Activated CD8-positive, alpha-beta memory T cell treated with anti-CD3 and anti-CD28 coated beads for 48 hours (primary cell): ENCODE results near the gene MCCC1.
"Not testable (repeated sequence)": the region's sequence is repeated elsewhere in the genome, so short reads cannot be mapped to it uniquely, and the experiment has no call there.

Experiments
- DNase-seq, 3 experiments: peaks; one replicate each; pipeline ENCODE4 v3.0.0-alpha.2; 2020; ENCODE audit warnings: low read depth in 2 of 3, low spot score in 2 of 3

MCCC1 gene

DNA sequence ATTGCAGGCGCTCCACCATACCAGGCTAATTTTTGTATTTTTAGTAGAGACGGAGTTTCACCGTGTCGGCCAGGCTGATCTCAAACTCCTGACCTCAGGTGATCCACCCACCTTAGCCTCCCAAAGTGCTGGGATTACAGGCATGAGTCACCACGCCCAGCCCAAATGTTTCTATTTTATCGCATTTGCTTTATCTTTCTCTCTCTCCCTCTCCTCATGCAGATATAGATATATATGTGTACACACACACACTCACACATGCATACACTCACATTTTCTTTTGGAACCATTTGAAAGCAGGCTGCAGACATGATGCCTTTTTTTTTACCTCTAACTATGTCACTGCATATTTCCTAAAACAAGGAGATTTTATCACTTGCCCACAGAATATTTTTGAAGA is 7.3 kb upstream of the MCCC1 start:
- DNase-seq: no peak

DNA sequence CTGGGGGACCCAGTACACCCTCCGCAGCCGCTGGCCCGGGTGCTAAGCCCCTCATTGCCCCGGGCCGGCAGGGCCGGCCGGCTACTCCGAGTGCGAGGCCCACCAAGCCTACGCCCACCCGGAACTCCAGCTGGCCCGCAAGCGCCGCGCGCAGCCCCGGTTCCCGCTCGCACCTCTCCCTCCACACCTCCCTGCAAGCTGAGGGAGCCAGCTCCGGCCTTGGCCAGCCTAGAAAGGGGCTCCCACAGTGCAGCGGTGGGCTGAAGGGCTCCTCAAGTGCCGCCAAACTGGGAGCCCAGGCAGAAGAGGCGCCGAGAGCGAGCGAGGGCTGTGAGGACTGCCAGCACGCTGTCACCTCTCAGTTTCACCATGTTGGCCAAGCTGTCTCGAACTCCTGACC is 4.7 kb upstream of the MCCC1 start:
- not testable (repeated sequence) for DNase-seq

DNA sequence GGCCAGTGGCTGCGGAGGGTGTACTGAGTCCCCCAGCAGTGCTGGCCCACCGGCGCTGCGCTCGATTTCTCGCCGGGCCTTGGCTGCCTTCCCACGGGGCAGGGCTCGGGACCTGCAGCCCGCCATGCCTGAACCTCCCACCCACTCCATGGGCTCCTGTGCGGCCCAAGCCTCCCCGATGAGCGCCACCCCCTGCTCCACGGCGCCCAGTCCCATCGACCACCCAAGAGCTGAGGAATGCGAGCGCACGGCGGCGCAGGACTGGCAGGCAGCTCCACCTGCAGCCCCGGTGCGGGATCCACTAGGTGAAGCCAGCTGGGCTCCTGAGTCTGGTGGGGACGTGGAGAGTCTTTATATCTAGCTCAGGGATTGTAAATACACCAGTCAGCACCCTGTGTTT is 1.7 kb upstream of the MCCC1 start:
- DNase-seq: not testable (repeated sequence)

DNA sequence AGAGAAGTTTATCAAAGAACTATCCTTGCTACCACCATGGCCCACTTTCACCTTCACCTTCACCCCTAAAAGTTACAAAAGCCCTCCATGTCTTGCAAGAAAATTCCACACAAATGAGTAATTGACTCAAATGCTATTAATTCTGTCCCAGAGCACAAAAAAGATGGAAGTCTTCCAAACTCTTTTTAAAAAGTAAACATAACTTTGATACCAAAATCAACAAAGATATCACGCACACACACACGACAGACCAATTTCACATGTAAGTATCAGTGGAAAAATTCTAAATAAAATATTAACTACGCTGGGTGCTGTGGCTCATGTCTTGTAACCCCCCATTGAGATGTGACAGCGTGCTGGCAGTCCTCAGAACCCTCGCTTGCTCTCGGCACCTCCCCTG is 1.1 kb upstream of the MCCC1 start:
- DNase-seq: no peak

DNA sequence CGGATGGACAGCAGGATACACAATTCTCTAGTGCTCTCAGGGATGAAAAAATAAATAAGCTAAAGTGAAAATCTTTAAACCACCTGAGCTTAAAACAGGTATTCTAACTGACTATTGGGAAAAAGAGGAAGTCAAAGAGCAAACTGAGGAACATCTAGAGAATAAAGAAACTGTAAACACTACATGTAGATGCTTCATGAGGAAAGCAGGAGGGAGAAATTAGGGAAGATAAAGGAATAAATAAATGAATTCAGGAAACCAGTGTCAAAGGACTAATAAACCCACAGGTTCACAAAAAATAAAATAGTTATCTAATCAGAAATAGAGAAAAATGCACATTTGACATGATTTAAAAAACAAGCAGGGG is 525 bp upstream of the MCCC1 start:
- DNase-seq: no peak

DNA sequence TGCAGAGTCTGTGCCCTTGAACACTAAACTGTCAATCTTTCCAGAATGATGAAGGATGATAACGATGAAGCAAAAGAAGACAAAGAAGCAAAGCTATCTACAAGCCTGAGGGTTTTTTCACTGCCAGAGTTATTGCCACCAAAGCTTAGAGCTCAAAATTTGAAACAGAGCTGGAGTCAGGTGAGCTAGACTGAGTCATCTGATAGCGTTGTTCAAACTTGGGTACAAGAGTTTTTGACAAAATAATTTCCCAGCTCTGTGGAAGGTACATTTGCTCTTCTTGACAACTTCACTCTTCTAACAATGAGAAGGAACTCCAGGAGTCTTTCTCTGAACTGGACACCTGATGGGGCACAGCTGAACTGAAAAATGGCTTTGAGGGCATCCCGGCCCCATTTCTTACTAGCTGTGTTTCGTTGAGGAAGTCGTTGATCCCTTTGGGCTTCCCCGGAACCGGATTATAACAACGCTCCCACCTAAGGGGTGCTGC is 715 bp downstream of the MCCC1 start:
- DNase-seq: peak in 1 of 3 experiments; percentile 28

DNA sequence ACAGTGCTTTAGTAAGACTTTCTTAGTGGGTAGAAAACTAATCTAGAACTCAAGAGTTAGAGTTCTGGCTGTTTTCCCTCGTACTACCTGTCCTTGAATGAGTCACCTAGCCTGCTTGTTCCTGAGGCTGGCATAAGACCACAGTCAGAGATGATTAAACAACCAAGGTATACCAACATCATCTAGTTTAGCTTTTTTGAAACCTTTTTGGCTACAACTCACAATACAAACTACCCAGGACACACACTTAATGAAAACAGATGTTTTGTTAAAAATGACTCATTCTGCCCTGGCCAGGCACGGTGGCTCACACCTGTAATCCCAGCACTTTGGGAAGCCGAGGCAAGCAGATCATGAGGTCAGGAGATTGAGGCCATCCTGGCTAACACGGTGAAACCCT is 4.6 kb downstream of the MCCC1 start:
- no peak for DNase-seq

DNA sequence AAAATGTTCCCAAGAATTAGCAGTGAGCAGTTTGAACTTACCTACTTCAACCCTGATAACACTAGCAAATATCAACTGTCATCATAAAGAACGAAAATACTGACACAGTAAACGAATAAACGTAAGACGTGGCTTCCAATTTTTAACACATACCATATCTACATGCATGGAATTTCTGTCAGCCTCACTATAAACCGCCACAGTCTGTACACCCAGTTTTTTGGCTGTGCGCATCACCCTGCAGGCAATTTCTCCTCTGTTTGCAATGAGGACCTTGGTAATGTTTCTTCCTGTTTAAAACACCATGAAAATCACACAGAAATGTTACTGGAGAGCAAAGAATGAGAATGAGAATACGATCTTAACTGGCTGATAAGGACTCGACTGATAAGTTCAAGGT is 7.0 kb downstream of the MCCC1 start:
- DNase-seq: no peak

DNA sequence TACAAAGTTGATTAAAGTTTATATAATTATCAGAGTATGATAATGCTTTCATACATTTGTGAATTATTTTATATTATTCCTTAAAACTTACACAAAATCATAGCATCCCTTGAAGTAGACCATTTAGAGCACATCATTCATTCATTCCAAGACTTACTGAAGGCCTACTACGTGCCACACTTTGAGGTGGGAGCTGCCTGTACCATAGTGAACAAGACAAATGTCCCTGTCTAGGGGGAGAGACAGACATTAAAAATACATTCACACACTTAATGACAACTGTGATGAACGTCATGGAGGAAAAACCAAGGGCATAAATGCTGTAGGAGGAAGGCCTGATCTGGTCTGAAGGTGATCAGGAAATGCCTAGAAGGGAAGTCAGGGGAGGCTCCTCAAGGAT is 12.1 kb downstream of the MCCC1 start:
- DNase-seq: no peak

DNA sequence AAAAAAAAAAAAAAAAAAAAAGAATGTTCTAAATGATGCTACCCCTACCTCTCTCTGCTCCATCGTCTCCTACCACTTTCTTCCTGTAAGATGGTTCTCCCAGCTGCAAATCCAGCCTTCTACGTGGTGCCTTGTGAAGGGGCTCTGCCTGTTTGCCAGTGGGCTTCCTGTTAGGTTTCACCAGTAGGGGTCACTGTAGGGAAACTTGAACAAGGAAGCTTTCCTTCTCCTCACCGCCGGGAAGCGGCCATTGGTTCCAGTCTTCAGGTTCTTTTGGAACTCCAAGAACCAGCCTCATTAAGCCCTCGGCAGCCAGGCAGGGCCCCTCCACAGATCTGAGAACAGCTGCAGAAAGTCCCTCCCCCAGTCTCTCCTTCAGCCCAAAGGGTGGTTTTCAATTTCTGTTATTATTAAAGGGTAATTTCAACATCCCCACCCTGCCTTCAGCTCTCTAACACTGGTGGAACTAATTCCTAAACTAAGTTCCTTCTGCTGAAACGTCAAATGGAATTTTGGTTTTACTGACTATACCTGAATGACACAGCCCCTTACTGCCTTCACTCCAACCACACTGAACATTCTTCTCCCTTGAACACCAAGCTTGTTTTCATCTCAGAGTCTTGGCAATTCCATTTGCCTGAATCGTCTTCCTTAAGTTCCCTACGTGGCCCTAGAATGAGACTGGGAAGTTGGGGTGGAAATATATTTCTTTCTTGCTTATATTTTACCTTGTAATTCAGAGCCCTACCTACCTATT is 13.5 kb downstream of the MCCC1 start:
- no peak for DNase-seq

DNA sequence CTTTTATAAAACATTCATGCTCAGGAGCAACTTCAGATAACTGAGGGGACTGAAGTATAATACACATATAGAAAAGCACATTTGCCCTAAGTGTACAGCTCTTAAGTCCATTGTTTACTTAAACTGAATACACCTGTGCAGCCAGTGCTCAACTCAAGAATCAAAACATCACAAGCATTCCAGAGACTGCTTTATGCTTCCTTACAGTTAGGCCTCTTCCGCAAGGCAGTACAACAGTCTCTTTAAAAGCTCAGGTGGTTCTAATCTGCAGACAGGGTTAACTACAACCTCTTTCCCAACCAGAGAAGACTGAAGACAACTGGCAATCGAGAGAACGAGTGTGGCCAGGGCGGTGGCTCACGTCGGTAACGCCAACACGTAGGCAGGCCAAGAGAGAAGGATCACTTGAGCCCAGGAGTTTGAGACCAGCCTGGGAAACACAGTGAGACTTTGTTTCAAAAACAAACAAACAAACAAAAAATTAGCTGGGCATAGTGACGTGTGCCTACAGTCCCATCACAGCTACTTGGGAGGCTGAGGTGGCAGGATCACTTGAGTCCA is 16.9 kb downstream of the MCCC1 start:
- DNase-seq: no peak

DNA sequence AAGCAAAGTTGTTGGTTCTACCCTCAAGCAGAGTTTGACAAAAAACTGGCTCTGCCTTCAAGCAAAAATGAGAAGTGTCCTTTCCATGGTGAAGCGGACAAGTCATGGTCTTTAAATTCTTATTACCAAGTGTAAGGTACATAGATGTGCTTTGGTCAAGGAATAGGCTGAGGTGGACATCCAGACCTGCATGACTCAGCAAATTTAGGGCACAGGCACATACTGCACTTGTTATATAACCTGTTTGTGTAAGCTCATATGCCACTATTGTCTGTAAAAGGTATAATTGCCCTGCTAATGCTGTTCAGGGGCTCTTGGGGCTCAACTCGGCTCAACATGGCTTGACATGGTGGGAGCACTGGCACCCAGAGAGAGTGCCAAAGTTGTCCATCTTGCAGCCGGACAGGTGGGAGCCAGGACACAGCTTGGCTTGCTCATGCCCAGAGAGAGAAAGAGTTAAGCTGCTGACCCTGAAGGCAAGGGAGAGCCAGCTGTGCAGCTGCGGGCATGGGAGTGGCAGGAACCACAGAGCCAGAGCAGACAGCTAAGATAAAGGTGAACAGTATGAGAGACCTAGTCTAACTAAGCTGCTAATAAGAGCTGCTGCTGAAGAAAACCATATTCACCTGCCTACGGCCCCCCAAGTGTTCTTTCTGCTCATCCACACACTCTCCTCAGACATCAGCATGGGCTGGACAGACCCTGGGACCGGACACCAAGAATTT is 17.7 kb downstream of the MCCC1 start:
- no peak for DNase-seq

DNA sequence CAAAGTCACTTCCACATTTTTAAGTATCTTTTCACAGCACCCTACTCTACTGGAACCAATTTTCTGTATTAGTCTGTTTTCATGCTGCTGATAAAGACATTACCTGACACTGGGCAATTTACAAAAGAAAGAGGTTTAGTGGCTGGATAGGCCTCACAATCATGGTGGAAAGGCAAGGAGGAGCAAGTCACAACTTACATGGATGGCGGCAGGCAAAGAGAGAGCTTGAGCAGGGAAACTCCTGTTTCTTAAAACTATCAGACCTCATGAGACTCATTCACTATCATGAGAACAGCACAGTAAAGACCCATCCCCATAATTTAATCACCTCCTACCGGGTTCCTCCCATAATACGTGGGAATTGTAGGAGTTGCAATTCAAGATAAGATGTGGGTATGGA is 18.7 kb downstream of the MCCC1 start:
- no peak for DNase-seq

DNA sequence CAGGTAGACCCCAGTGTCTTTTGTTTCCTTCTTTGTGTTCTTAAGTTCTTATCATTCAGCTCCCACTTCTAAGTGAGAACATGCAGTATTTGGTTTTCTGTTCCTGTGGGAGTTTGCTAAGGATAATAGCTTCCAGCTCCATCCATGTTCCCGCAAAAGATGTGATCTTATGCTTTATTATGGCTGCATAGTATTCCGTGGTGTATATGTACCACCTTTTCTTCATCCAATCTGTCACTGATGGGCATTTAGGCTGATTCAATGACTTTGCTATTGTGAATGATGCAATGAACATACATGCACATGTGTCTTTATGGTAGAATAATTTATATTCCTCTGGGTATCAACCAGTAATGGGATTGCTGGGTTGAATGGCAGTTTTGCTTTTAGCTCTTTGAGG is 24.4 kb downstream of the MCCC1 start:
- no peak for DNase-seq

DNA sequence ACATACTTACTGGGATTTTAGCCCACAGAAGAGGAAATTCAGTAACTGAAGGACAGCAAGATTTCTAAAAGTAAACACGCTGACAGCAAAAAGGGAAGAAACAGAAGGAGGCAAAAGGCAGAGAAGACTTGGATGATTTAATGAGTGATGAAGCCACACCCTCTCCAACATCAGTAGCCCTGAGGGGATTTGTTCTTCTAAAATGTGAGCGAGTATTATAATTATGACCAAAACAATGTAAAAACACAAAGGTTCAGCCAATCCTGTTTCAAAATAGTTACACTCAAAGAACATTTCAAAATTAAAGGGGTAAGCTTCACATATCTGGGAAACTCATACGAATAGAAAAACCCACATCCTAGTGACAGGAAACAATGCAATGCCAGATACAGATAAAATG is 25.0 kb downstream of the MCCC1 start:
- no peak for DNase-seq

DNA sequence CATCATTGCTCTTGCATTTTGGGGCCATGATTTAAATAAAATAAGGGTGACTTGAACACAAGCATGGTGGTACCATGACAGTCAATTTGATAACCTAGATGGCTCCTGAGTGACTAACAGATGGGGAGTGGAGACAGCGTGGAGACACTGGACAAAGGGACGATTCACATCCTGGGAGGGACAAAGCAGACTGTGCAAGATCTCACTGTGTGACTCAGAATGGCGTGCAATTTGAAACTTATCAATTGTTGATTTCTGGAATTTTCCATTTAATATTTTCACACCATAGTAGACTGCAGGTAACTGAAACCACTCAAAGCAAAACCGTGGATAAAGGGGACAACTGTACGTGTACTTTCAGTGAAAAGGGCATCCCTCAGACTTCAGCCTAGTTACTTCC is 25.5 kb downstream of the MCCC1 start:
- DNase-seq: no peak

DNA sequence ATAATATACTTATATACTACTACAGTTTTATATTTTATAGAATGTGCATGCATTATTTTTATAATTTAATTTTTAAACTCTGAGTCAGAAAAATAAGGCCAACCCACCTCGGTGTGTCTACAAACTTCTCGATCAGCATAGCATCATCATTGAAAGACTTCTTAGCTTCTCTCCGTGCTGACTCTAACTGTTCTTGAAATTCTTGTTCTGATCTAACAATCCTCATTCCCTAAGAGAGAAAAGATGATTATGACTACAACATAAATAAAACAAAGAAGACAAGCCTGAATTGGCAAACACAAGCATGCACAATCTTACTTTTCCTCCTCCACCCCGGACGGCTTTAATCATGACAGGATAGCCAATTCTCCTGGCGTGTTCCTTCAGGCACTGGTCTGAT is 28.4 kb downstream of the MCCC1 start:
- DNase-seq: no peak

DNA sequence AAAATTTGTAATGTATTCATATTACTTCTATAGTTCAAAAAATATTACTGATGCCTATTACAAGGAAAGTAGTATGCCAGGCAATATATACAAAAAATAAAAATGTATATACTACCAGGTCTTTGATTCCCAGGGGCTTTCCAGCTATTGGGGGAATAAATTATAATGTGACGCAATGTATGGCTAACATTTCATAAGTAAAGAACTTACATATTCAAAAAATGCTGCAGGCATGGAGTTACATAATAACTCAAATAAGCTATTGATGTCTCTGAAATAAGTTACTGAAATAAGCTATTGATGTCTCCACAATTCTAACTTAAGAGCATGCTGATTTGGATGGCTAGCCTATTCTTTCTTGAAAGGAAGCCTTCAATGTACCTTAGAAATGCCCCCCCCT is 30.2 kb downstream of the MCCC1 start:
- no peak for DNase-seq

DNA sequence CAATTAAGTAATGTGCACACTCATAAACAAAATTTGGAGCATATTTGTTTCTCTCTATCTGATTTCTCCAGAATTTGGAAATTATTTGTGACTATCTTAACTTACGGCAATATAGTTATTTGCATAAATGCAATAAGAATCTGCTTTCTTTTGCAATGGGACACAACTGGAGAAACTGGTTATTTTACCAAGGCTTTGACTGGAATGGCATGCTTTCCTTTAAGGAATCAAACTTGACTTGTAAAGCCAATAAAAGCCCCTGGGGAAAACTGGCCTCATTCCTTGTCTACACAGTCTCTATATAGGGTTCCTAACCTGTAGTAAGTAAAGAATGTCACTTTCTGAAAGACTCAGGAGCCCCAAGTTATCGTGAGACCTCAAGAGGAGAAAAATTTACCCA is 32.4 kb downstream of the MCCC1 start:
- not testable (repeated sequence) for DNase-seq

DNA sequence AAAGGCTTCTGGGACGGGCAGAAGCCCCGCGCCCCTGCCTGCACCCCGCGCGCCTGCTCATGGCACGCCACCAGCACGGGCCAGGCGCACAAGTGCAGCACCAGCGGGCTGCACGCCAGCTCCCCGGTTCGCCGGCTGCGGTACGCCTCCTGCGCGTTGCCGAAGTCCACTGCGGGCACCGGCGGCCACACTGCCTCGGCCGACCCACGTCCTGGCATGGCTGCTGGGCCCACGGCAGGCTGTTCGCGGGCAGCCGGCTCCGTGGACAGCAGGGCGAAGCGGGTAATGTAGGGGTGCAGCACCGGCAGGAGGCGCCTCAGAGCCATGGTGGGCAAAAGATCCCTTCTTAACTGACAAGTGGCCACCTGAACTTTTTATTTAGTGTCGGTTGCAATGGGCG is 34.8 kb downstream of the MCCC1 start:
- DNase-seq: no peak

DNA sequence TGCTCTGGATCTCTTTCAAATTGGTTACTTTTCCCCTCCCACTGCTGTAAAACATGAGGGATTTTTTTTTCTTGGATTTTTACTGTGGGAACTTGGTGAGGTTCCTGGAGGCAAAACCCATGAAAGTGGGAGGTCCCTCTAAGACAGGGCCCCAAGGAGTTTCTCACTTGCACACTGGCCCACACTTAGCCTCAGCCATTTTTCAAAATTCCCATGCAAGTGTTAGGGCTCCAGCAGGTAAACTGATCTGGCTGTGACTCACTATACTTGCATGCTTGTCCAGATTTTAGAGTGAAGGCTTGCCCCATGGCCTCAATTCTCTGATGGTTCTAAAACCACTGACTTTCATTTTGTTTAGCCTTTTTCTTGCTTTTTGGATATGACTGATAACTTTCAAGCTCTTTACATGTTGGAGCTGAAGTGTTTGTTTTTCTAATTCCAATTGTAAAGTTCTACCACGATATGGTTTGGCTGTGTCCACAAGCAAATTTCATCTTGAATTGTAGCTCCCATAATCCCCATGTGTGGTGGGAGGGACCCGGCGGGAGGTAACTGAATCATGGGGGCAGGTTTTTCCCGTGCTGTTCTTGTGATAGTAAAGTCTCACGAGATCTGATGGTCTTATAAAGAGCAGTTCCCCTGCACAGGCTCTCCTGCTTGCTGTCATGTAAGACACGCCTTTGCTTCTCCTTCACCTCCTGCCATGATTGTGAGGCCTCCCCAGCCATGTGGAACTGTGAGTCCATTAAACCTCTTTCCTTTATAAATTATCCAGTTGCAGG is 37.7 kb downstream of the MCCC1 start:
- no peak for DNase-seq

DNA sequence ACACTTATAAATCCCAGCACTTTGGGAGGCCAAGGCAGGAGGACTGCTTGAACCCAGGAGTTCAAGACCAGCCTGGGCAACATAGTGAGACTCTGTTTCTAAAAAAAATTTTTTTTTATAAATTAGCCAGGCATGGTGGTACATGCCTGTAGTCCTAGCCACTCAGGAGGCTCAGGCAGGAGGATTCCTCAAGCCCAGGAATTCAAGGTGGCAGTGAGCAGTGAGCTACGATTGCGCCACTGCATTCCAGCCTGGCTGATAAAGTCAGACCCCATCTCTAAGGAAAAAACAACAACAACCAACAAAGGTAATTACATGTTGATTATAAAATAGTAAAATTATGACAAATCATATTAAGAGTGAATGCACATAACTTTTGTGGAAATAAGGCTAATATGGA is 40.9 kb downstream of the MCCC1 start:
- no peak for DNase-seq
